Stimulated activated naive CD8-positive, alpha-beta T cell treated with anti-CD3 and anti-CD28 coated beads, Interleukin-15, Interleukin-2, amounts not matched to agents 100 U/mL and 50 U/mL, for 24 hours (primary cell): ENCODE measurements around the gene FAT3.

Experiments
- ATAC-seq: fragments of 150-1000 bp; cut with Tn5 transposase; one replicate; pipeline ENCODE4 v1.10.0; 2021
- DNase-seq: peaks from one replicate; pipeline ENCODE4 v3.0.0; 2021

Gene FAT3

GRCh38 chr11:92227959-92228935, 3.6 kb downstream of the FAT3 start:
- ATAC-seq = no peak

GRCh38 chr11:92236856-92237255, 12.2 kb downstream of the FAT3 start:
- DNase-seq (no peak), ATAC-seq (no peak)

More at GRCh38 chr11:92227959-92228935, 3.6 kb downstream of the FAT3 start:
- DNase-seq = no peak

- ATAC-seq (no peak), DNase-seq (no peak)
These were observed 16.3 kb downstream of the FAT3 start for GRCh38 chr11:92240916-92241315.

- DNase-seq (no peak), ATAC-seq (no peak)
These were observed 21.2 kb downstream of the FAT3 start for GRCh38 chr11:92245700-92246271.

- ATAC-seq = no peak
- no peak for DNase-seq
These were observed 22.0 kb downstream of the FAT3 start for GRCh38 chr11:92246630-92247029.

- no peak for DNase-seq
- no peak for ATAC-seq
These were observed 24.6 kb downstream of the FAT3 start for GRCh38 chr11:92249156-92249753.

- ATAC-seq (no peak), DNase-seq (no peak)
These were observed 27.4 kb downstream of the FAT3 start for GRCh38 chr11:92251980-92252379.

GRCh38 chr11:92253421-92253820, 28.8 kb downstream of the FAT3 start:
- no peak for DNase-seq

GRCh38 chr11:92253945-92254344, 29.3 kb downstream of the FAT3 start:
- no peak for ATAC-seq
- DNase-seq = no peak

More at GRCh38 chr11:92253421-92253820, 28.8 kb downstream of the FAT3 start:
- ATAC-seq = no peak

- no peak for ATAC-seq
- DNase-seq = no peak
These were observed 32.9 kb downstream of the FAT3 start for GRCh38 chr11:92257536-92257935.

- no peak for ATAC-seq
- DNase-seq = no peak
These were observed 35.2 kb downstream of the FAT3 start for GRCh38 chr11:92259861-92260260.

GRCh38 chr11:92264350-92264749, 39.7 kb downstream of the FAT3 start:
- DNase-seq (no peak), ATAC-seq (no peak)

- ATAC-seq = no peak
- no peak for DNase-seq
These were observed 42.2 kb downstream of the FAT3 start for GRCh38 chr11:92266806-92267205.

- ATAC-seq (no peak), DNase-seq (no peak)
These were observed 42.7 kb downstream of the FAT3 start for GRCh38 chr11:92267278-92267677.

- ATAC-seq = no peak
- no peak for DNase-seq
These were observed 43.4 kb downstream of the FAT3 start for GRCh38 chr11:92267968-92268367.

GRCh38 chr11:92268546-92268945, 43.9 kb downstream of the FAT3 start:
- no peak for DNase-seq
- no peak for ATAC-seq

- no peak for ATAC-seq
These were observed 44.4 kb downstream of the FAT3 start for GRCh38 chr11:92269021-92269420.

GRCh38 chr11:92269841-92270240, 45.2 kb downstream of the FAT3 start:
- no peak for DNase-seq
- ATAC-seq = no peak

More at GRCh38 chr11:92269021-92269420, 44.4 kb downstream of the FAT3 start:
- DNase-seq = no peak

GRCh38 chr11:92272651-92273050, 48.0 kb downstream of the FAT3 start:
- no peak for DNase-seq

More at GRCh38 chr11:92272651-92273050, 48.0 kb downstream of the FAT3 start:
- ATAC-seq = no peak
